Activated CD4-positive, alpha-beta T cell treated with anti-CD3 and anti-CD28 coated beads for 4 hours (primary cell): ENCODE measurements around the gene EXO5.
"Not testable (repeated sequence)": the region's sequence is repeated elsewhere in the genome, so short reads cannot be mapped to it uniquely, and the experiment has no call there.

Experiments
- DNase-seq, 2 donors: peaks; one replicate each; pipeline ENCODE4 v3.0.0-alpha.2; 2020

EXO5 gene

GRCh38 chr1:40554807-40555206, 46.2 kb downstream of the EXO5 start:
- DNase-seq, result not testable (repeated sequence)

- DNase-seq, result no peak
Observed at GRCh38 chr1:40556121-40556520, 47.6 kb downstream of the EXO5 start.

GRCh38 chr1:40558241-40558640, 49.7 kb downstream of the EXO5 start:
- DNase-seq, result not testable (repeated sequence)

GRCh38 chr1:40562185-40562584, 53.6 kb downstream of the EXO5 start:
- no peak for DNase-seq

GRCh38 chr1:40563266-40563665, 54.7 kb downstream of the EXO5 start:
- DNase-seq, result no peak

GRCh38 chr1:40564506-40564905, 55.9 kb downstream of the EXO5 start:
- DNase-seq, result no peak

GRCh38 chr1:40564913-40565312, 56.3 kb downstream of the EXO5 start:
- DNase-seq, result no peak
